Astrocyte (in vitro differentiated cells and primary cell): ENCODE results near the gene SLC7A5.

Experiments used
- EZH2 ChIP-seq: IDR thresholded peaks from 2 replicates; pipeline ENCODE4 v1.6.1; 2012; ENCODE audit warnings: mild to moderate bottlenecking, low read length, inconsistent platforms; ENCODE audit not compliant: insufficient read depth
- TF ChIP-seq, protein P1 (sequence below): IDR thresholded peaks from 2 replicates; pipeline ENCODE4 v1.5.1; 2011; ENCODE audit warnings: low read depth, mild to moderate bottlenecking, inconsistent platforms, low read length, moderate library complexity; ENCODE audit not compliant: insufficient read depth

DNA sequence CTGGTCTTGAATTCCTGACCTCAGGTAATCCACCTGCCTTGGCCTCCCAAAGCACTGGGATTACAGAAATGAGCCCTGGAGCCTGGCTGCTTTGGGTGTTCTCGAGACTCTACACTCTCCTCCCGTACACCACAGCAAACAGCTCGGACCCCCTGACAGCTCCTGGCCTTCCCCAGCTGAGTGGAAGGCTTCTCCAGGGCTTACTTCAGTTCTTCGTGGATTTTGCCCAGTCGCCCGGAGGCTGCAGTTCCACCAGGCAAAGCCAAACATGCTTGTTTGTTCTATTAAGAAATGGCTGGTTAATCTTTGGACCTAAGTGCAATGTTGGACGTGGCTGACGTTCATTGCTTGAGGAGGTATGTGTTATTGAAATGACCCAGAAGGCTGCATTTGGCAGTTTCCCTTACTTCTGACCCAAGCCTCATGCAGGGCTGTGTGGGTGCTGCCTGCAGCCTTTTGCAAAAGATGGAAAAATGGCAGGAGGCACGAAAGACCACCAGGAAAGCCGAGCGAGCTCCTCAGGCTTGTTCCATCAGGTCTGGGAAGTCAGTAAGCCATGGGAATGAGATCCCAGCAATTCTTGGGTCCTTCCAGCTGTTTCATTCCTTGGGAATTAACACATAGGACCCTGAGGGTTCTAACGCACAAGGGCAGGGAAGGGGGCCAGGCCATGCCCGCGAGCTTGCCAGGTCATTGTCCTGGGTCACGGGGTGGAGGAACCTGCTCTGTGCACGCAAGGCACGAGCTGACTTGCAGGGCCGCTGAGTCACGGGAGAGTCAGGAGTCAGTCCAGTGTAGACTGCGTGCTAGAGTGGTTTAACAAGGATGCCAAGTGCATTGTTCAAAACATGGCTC is 79.6 kb downstream of the SLC7A5 start:
- TF ChIP-seq, protein P1, sequence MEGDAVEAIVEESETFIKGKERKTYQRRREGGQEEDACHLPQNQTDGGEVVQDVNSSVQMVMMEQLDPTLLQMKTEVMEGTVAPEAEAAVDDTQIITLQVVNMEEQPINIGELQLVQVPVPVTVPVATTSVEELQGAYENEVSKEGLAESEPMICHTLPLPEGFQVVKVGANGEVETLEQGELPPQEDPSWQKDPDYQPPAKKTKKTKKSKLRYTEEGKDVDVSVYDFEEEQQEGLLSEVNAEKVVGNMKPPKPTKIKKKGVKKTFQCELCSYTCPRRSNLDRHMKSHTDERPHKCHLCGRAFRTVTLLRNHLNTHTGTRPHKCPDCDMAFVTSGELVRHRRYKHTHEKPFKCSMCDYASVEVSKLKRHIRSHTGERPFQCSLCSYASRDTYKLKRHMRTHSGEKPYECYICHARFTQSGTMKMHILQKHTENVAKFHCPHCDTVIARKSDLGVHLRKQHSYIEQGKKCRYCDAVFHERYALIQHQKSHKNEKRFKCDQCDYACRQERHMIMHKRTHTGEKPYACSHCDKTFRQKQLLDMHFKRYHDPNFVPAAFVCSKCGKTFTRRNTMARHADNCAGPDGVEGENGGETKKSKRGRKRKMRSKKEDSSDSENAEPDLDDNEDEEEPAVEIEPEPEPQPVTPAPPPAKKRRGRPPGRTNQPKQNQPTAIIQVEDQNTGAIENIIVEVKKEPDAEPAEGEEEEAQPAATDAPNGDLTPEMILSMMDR = no peak
- TF ChIP-seq EZH2 = no peak
